HG02678 (cell line): ENCODE results near the gene GNG10.
"Not testable (repeated sequence)": the region's sequence is repeated elsewhere in the genome, so short reads cannot be mapped to it uniquely, and the experiment has no call there.

Experiments used
- ATAC-seq: cut with Tn5 transposase; IDR thresholded peaks from one replicate; pipeline ENCODE4 v1.9.1; 2021; ENCODE audit warnings: mild to moderate bottlenecking, moderate library complexity; ENCODE audit not compliant: unreplicated experiment

Gene GNG10

DNA sequence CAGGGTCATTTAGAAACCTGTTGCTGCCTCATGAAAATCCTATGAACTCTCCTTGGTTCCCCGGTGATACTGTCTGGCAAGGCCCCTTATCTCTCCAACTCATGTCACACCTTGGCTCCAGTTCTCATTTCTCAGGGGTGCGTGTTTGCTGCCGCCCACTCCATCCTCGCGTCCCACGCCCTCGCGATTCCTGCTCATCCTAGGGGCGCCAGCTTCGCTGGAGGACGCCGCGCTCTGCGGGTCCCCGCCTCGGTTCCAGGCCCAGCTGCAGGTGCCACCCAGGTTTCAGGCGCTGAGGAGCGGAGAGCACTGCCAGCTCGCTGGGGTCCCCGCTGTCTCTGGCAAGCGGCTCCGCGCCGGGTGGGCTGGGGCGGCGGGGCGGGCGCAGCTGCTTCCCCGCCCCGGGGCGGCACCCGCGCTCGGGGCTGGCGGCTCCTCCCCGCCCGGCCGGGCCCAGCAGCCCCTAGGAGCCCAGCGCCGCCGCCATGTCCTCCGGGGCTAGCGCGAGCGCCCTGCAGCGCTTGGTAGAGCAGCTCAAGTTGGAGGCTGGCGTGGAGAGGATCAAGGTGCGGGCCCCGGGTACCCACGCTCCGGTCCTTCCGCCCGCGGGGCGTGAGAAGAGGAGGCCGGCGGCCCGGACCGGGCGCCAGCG lies at the start of gene GNG10:
GNG10 (plus strand) TSS at position 456 of the 652 bp plus-strand sequence; CDS start at position 486, 30 bp downstream.
- ATAC-seq: peak; percentile 91

DNA sequence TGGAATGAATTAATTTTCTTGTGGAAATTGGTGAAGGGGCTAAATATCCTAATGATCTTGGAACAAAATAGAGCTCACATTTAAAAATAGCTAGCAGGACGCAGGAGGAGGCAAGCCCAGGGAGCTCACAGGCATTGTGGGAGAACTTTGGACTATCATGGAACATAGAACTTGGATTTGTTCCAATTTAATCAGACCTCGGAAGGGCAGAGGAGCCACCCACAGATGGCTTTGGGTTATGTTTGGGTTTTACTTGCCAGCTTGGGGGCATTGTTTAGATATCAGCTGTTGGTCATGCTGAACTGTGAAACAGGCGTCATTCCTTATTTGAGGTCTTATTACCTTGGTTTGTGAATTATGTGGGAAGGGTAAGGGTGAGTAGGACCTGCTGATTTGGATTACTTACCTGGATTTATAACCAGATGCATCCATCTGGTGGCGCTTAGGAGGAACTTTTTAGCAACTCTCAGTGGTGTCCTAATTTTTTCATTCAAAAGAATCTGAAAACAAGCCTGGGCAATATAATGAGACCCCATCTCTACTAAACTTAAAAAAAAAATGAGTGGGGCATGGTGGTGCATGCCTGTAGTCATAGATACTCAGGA lies 47.9 kb upstream of the GNG10 start:
- ATAC-seq: no peak

DNA sequence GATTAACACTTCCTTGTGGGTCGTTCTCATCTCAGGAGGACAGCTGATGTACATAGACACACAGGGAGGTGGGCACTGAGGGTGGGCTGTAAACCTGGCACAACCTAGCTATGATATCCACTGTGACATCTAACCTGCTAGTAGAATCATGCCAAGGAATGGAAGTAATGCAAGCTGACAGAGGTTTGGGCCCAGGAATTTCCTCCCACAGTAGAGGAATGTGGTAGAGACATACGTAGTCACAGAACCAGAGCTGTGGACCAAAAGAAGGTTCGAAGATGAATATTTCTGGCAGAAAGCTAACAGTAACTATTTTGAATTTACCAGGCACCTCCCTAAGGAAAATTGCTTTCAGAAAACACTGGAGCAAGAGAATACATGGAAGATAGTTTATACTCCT lies 45.5 kb upstream of the GNG10 start:
- no peak for ATAC-seq

DNA sequence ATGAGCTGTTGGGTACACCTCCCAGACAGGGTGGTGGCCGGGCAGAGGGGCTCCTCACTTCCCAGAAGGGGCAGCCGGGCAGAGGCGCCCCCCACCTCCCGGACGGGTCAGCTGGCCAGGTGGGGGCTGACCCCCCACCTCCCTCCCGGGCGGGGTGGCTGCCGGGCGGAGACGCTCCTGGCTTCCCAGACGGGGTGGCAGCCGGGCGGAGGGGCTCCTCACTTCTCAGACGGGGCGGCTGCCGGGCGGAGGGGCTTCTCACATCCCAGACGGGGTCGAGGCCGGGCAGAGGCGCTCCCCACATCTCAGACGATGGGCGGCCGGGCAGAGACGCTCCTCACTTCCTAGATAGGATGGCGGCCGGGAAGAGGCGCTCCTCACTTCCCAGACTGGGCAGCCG lies 44.1 kb upstream of the GNG10 start:
- not testable (repeated sequence) for ATAC-seq

DNA sequence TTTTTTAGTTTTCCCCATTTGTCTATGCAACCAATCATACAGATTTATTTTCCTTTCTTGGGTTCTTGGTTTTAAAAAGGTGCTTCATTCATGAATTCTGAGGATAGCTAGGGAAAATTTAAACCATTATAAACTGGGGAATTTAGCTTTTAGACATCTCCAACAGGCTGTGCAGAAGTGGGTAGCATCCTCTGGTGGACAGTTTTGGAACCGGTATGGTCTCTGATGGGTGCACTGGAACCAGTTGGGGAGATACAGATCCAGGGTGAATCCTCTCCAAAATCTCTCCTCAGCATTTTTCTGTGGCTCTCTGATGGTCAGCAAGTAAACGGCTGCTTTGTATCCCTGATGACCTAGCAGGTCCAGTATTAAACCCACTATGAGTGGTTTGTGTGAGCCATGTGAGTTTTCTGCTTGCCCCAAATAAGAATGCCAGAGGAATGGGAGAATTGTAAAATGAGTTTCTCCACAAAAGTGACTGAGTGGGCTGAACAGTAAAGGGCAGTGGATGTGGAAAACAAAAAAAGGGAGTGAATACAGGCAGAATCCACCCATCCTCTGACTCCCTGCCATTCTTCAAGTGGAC lies 39.4 kb upstream of the GNG10 start:
- ATAC-seq: peak; percentile 56

DNA sequence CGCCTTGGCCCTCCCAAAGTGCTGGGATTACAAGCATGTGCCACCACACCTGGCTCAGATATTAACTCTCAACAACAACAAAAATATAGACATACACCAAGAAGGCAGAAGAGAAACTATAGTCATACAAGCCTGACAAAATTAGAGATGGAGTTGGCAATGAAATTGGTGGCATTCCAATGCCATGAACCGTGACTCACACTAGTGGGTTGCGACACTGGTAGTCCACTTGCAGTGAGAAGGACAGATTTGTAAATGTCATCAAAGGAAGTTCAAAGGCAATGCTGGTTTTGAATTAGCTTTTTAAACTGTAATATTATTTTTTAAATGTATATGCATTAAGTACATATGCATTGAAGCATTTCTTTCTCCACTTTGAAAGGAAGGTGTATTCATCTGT lies 38.8 kb upstream of the GNG10 start:
- no peak for ATAC-seq

DNA sequence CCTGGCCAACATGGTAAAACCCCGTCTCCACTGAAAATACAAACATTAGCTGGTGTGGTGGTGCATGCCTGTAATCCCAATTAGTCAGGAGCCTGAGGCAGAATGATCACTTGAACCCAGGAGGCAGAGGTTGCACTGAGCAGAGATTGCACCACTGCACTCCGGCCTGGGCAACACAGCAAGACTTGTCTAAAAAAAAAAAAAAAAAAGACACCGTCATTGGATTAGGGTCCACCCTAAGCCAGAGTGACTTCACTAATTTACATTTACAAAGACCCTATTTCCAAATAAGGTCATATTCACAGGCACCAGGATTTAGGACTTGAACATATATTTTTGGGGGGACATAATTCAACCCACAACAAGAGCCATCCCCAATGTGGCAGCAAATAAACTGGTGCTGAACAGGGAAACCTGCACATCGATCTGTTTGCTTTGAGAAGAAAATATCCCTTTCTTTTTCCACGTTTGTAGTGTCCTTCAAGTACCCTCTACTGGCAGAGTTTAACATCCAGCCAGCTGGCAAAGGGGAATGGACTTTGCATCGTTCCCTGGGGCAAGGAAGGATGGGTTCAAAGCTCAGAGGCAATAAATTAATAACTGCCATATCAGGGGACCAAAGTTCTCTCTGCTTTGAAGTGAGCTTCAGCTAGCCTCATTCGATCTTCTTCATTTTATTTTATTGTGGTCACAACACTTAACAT lies 34.0 kb upstream of the GNG10 start:
- ATAC-seq: no peak

DNA sequence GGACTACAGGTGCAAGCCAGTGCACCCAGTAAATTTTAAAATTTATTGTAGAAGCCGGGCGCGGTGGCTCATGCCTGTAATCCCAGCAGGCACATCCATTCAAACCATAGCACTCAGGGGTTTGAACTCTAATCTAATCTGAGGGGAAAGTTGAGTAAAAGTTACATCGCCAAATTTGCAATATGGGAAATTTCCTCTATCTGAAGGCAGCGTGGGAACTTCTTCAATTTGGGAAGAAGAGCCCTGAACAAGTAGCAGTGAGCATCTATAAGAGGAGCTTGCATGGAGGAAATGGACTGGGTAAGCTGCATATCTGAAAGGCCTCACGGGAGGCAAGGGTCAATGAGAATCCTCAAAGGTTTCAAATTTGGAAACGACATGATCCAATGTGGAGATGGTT lies 33.0 kb upstream of the GNG10 start:
- no peak for ATAC-seq

DNA sequence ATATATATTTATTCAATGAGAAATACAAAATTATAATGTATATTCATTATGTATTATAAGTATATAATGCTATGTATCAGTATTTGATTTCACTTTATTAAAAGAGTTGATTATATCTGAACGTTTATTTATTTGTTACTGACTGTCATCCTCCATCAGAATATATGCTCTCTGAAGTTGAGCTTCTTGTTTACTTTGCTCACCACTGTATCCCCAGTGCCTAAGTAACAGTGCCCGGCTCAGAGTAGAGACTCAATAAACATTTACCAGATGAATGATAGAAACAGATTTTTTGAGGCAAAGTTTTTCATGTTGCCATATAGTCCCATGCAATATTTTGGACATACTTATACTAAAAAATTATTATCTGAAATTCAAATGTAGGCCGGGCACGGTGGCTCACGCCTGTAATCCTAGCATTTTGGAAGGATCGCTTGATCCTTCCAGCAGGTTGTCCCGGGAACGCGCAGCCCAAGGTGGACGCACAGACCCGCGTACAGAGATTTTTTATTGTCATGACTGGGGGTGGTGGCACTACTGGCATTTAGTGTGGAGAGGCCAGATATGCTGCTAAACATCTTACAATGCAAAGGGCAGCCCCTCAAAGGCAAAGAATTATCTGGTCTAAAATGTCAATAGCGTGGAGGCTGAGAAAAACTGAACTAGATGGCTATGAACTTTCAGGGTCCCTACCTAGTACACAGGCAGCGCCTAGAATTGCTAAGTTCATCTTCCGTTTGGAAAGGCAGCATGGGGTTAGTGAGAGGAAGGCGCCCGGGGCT lies 31.0 kb upstream of the GNG10 start:
- ATAC-seq: peak; percentile 23

DNA sequence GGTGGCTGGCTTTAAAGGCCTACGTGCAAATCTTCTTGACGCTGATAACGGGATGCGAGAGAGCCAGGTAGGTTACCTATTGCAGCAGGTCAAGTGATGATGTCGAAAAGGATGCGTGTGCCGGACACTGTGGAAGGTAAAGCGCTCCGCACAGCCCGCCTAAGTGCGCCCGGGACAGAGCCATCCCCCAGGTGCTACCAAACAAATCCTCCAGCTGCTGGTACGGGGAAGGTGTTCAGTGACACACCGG lies 30.5 kb upstream of the GNG10 start:
- no peak for ATAC-seq

DNA sequence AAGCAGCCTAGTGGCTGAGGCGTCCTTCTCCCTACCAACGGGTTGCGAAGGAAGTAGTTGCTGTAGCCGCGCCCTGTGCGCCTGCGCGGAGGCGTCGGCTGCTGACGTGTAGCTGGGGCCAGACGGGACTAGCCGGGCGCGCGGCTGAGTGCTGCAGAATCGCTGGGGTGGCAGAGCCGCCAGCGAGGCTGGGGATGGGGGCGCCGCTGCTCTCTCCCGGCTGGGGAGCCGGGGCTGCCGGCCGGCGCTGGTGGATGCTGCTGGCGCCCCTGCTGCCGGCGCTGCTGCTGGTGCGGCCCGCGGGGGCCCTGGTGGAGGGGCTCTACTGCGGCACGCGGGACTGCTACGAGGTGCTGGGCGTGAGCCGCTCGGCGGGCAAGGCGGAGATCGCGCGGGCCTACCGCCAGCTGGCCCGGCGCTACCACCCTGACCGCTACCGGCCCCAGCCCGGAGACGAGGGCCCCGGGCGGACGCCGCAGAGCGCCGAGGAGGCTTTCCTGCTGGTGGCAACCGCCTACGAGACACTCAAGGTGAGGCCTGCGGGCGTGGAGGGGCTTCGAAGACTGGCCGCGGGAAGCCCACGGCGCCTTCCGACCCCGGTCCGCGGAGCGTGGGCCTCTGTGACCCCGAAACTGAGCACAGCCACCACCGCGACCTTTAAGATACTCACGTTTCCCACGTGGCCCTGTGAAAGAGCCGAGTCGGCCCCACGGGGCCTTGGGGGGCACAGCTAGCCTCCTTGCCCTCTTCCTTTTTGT lies 30.0 kb upstream of the GNG10 start, which contains the start of gene DNAJC25:
DNAJC25 (plus strand) TSS at position 121 of the 758 bp plus-strand sequence; CDS start at position 195, 74 bp downstream.
- peak; percentile 98 for ATAC-seq

DNA sequence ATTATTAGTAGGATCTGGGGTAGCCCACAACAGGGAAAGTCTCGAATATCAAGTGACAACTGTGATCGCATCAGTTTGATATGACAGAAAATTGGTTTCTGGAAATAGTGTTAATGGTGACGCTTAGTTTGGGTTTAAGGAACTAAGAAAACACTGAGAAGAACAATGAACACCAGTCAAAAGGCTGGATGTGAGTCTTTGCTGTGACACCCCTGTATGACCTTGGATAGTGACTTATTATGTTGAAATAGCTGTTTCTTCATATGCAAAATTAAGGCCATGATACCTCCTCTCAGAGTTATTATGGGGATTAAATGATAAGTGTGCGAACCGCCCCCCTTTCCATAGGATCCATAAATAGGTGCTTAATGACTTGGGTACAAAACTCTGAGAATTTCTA lies 29.3 kb upstream of the GNG10 start:
- no peak for ATAC-seq

DNA sequence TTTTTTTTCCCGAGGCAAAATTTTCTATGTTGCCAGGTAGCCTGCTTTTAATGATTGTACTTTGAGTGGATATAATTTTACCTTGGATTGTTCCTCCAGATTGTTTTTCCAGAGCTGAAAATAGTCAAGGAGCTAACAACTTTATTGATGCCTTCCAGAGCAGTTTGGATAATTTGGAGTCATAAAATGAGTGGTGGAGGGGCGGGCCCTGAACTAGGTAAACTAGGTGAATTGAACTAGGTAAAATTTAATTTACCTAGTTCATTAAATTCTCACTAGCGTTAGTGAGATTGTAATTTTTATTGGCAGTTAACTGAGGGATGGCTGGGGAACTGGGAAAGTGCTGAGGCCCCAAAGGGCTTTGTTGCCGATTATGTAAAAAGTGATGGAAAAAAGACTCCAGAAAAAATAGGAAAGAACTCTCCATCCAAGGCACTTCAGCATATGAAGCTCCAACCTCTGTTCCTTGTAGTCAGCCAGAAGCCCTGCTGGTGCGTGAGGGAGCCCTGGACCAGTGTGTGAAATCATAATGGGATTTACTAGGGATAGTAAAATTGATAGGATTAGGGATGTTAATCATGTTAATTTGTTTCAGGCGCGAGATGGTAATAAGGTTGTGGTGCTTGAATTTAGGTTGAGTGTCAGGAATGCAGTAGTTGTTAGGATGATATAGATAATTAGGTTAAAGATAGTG lies 28.6 kb upstream of the GNG10 start:
- no peak for ATAC-seq

DNA sequence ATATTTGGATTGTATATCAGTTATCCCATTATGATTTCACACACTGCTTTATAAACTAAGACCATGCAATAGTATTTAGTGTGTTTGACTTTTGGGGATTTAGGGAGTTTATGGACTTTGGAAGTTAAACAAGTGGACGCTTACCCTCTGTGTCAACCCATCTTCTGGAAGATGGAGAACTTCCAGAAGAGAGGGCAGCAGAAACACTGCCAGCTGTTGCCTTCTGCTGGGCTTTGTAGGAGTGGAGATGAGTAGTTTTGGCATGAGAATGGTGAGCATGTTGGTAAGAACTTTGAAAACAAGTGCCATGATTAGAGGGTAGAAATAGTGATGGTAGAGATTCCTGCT lies 28.0 kb upstream of the GNG10 start:
- no peak for ATAC-seq

DNA sequence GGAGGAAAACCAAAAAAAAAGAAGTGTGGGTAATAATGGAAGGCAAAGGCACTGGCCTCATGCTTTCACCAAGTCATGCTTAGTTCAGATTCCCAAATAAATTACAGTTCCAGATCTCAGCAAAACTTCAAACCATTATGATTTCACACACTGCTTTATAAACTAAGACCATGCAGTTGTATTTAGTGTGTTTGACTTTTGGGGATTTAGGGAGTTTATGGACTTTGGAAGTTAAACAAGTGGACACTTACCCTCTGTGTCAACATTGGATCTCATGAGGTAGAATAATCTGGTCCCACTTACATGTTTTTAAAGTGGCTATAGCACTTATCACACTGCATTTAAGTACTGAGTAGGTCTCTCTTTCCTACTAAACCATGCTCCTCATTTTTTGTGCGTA lies 26.5 kb upstream of the GNG10 start:
- no peak for ATAC-seq

DNA sequence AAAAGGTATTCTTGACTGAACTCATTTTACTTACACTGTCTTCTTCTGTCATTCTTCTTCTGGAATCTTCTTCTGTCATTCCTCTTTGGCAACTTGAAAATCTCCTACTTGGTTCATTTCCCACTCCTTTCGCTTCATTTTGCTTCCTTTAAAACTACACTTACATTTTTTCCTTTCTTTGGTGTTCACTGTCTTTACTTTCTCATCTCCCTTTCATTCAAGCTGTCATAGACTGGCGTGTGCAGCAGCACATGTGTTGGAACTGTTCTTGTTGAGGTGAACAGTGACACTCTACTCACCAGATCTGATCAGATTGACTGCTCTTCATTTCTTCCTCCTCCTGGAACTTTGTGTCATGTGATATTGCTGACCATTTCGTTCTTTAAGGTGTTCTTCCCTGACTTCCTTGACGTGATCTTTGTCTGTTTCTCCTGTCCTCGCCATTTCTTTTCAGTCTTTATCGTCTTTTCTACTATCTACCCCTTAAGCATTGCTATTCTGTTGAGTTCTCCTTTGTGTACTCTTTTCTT lies 23.9 kb upstream of the GNG10 start:
- no peak for ATAC-seq

DNA sequence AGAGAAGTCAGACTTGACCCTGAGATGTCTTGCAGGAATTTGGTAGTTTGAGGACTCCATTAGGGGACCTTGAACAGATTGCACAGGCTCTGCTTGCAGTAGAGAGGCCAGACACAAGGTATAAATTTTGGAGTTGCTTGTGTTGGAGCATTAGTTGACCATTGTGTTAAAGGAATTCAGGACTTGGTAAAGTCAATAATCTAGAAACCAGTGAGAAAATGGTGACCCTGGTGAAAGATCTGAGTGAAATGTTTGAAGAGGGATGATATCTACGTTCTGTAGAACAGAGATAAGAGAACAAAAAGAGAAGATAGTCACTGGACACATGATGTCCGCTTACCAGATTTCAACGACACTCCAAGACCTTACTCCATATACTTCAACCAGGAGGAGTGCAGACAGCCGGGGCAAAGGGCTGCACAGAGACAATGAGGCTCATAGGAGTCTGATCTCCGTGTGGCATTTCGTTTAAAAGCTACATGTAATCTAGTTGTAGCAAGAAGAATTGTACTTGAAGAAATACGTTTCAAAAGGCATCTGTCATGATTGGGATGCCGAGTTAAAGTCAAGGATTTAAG lies 17.1 kb upstream of the GNG10 start:
- ATAC-seq: no peak

DNA sequence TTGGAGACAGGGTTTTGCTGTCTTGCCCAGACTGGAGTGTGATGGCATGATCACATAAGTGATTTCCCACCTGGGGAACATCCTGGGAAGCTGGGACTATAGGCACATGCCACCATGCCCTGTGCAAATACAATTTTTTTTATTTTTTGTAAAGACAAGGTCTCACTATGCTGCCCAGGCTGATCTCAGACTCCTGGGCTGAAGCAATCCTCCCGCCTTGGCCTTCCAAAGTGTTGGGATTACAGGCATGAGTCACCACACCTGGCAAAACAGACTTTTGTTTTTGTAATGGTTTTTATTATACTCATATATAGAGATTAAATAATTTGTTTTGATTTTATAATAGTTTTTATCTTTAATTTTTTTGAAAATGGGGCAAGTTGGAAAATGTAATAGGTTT lies 15.6 kb upstream of the GNG10 start:
- no peak for ATAC-seq

DNA sequence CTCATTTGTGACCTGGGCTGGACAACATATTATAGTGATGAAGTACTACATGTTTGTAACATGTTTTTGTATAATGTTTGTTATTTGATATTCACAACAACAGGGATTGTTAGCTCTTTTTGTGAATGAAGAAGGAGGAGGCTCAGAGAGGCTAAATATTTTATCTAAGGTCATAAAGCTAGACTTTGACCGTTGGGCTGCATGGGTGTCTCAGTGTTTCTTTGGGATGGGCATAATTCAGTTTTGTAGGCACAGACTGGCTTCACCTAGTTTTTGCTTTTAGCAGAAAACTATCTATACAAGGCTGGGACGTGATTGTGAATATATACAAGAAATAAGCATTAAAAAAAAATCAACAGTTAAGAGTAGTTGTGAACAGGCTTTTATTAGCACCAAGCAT lies 15.0 kb upstream of the GNG10 start:
- ATAC-seq: no peak

DNA sequence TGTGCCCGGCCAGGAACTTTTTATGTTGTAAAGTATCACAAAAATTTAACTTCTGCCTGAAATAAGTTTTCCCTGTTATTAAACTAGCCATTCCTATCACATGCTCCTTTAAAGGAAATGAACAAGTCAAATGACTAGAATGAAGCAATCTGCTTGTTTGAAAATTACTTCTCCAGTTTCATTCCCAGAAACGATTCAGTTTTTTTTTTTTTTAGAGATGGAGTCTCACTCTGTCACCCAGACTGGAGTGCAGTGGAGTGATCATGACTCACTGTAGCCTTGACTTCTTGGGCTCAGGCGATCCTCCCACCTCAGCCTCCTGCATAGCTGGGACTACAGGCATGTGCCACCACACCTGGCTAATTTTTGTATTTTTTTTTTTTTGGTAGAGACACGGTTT lies 13.3 kb upstream of the GNG10 start:
- no peak for ATAC-seq
